SU-DHL-6 (cell line): ENCODE measurements around the gene AFAP1.

ENCODE experiments used
- EZH2phosphoT487 ChIP-seq: fragments of 200-600 bp; sonication (generic), shearing (Covaris generic); conservative IDR thresholded peaks from 2 replicates; pipeline ENCODE4 v1.6.1; 2018; ENCODE audit warnings: mild to moderate bottlenecking, antibody characterized with exemption, low read length, moderate library complexity, mixed read lengths
- TF ChIP-seq, protein P1 (sequence below): fragments of 200-600 bp; sonication (generic); IDR thresholded peaks from one replicate; pipeline ENCODE4 v1.5.1; 2017; ENCODE audit warnings: antibody characterized with exemption, mild to moderate bottlenecking, low read length, moderate library complexity; ENCODE audit not compliant: insufficient read depth, poor library complexity, severe bottlenecking

DNA sequence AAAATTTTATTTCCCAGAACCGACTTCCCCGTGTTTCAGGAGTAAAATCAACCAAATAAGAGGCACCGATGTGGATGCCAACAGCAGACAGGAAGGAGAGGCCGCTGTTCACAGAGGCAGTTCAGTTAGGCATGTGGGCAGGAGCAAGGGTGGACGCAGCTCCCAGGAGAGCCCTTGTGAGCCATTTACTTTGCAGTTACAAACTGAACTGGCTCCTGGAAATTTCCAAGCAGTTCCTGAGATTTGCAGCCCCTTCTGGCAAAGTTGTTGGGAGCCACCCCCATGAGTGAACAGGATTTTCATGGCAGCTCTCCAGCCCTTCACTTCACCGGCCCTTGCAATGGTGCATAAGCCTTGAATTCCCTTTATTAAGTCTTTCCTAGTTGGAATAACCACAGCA is 189.1 kb downstream of the AFAP1 start:
- TF ChIP-seq, protein P1, sequence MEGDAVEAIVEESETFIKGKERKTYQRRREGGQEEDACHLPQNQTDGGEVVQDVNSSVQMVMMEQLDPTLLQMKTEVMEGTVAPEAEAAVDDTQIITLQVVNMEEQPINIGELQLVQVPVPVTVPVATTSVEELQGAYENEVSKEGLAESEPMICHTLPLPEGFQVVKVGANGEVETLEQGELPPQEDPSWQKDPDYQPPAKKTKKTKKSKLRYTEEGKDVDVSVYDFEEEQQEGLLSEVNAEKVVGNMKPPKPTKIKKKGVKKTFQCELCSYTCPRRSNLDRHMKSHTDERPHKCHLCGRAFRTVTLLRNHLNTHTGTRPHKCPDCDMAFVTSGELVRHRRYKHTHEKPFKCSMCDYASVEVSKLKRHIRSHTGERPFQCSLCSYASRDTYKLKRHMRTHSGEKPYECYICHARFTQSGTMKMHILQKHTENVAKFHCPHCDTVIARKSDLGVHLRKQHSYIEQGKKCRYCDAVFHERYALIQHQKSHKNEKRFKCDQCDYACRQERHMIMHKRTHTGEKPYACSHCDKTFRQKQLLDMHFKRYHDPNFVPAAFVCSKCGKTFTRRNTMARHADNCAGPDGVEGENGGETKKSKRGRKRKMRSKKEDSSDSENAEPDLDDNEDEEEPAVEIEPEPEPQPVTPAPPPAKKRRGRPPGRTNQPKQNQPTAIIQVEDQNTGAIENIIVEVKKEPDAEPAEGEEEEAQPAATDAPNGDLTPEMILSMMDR, result no peak
- TF ChIP-seq EZH2phosphoT487, result no peak
